OCI-LY7 (cell line): Measurements from ENCODE around the gene ADAM12.

Experiments
- EZH2phosphoT487 ChIP-seq: fragments of 200-600 bp; sonication (generic); IDR thresholded peaks from 2 replicates; pipeline ENCODE4 v1.6.1; 2018; ENCODE audit warnings: low read depth, borderline replicate concordance, mild to moderate bottlenecking, mixed run types, antibody characterized with exemption, low read length, moderate library complexity, mixed read lengths
- TF ChIP-seq, protein P1 (sequence below): fragments of 200-600 bp; sonication (generic); conservative IDR thresholded peaks from 2 replicates; pipeline ENCODE4 v1.5.1; 2014; ENCODE audit warnings: mild to moderate bottlenecking, antibody characterized with exemption, low read length, moderate library complexity, mixed read lengths

- TF ChIP-seq EZH2phosphoT487: no peak
- TF ChIP-seq, protein P1, sequence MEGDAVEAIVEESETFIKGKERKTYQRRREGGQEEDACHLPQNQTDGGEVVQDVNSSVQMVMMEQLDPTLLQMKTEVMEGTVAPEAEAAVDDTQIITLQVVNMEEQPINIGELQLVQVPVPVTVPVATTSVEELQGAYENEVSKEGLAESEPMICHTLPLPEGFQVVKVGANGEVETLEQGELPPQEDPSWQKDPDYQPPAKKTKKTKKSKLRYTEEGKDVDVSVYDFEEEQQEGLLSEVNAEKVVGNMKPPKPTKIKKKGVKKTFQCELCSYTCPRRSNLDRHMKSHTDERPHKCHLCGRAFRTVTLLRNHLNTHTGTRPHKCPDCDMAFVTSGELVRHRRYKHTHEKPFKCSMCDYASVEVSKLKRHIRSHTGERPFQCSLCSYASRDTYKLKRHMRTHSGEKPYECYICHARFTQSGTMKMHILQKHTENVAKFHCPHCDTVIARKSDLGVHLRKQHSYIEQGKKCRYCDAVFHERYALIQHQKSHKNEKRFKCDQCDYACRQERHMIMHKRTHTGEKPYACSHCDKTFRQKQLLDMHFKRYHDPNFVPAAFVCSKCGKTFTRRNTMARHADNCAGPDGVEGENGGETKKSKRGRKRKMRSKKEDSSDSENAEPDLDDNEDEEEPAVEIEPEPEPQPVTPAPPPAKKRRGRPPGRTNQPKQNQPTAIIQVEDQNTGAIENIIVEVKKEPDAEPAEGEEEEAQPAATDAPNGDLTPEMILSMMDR: no peak
Measured at GRCh38 chr10:126218174-126218573, 170.1 kb downstream of the ADAM12 start.
